NCI-H510A treated with DMSO at 0.1 percent for 48 hours (cell line): ENCODE data around the gene LCE1E.

Experiments used
- DNase-seq: peaks from one replicate; lab custom pipeline; 2025; lab: John Stamatoyannopoulos, UW

Gene LCE1E

DNA sequence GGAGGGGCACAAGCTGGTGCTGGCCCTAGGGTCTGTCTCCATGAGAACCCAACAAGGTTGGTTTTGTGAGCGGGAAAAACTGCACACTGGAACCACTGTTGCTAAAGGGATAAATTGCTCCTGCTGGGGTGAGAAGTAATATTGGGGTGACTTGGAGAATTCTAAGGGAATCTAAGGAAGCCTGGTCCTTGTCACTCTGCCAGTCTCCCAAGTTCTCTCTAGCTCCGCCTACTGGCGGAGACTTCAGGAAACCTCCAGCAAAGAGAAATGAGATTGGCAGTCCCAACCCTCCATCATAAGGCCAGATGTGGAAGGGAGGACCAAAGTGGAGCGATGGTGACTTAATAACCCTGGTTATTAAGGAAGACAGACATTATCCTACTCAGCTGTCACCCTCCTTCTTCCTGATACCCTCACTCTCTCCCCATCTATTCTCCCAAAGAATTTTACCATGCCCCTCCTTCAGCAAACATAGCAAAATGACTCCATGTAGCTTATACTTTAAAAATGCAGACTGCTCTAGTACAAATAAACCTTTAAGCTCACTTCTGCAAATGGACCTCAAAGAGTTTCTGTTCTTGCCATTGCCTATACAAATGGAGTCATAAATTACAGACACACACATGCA lies 8.4 kb upstream of the LCE1E start:
- DNase-seq, result peak; percentile 1

DNA sequence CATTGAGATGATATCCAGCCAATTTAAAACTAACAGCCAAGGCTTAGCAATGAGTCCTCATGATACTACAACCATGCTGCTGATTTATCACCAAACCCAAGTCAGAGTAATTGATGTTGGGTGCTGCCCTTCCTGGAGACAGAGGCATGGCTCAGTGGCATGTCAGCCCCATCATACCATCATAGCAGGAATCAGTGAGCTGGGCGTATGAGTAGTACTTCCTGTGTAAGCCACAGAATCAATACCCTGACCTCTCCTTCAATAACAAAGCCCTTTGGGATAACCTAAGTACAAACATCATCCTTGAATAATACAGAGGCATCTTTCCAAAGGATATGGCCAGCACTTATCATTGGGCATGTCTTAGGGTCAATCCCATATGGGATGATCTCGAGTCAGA lies 3.0 kb upstream of the LCE1E start:
- no peak for DNase-seq

DNA sequence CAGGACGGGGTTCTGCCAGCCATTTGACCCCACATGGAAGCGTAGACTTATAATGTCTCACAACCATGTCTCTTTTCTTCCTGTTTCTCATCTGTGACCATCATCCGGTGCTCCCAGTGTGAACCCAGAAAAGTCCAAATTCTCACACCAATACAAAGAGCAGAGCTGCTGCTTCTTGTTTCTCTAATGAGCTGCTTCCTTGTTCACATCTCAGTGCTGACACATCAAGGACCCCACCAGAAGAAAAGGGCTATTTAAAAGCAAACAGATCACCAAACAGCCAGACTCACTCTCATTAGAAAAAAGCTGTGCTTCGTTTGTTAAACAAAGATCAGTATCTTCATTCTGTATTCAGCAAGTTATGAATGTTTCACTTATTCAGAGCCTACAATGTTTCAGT lies 9.6 kb downstream of the LCE1E start:
- no peak for DNase-seq

DNA sequence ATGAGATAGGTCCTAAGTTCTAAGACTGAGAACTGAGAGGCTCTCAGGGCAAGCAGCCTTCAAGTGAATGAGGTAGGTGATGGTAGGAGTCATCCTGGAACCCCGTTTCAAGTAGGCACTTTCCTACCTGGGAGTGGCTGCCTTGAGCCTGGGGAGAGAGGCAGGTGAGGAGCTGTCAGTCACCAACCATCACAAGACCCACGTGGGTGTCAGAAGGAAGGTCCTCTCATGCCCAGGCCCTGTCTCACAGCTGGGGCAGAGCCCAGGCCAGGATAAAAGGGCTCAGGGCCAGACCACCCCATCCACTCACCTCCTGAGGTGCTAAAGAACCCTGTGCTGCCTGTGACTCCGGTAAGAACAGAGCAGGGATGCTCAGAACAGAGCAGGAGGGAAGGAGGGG lies 10.4 kb downstream of the LCE1E start, which contains the start of gene LCE1D:
Gene LCE1D (plus strand): TSS at position 301 of the 400 bp plus-strand sequence. CDS start 1,074 bp downstream, outside the sequence.
- no peak for DNase-seq

DNA sequence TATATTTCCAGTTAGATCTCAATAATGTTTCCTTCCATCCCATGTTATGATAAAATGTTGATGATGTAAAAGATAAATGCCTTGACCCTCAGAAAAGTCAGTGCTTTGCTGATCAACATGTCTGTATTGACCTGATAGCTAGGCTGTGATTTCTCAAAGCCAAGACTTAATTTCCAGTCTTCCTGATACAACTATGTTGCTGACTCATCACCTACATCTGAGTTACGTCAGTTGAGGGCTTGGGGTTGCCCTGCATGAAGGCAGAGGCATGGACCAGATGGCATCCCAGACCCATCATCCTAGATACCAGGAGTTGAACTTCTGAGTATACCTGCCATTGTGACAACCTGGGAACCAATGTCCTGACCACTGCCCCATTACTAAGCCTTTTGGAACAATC lies 15.3 kb downstream of the LCE1E start:
- no peak for DNase-seq

DNA sequence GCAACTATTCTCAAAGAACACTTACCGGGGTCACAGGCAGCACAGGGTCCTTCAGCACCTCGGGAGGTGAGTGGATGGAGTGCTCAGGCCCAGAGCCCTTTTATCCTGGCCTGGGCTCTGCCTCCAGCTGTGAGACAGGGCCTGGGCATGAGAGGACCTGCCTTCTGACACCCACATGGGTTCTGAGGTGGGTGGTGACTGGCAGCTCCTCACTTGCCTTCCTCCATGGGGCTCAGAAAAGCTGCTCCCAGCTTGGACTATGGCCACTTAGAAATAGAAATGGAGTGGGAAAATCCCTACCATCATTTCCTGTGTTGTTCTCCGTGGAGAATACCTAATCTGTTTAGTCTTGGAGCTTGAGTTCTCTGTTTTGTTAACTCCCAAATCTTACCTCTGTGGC lies 20.5 kb downstream of the LCE1E start, which contains the start of gene LCE1C:
Gene LCE1C (minus strand): TSS at position 76 of the 400 bp plus-strand sequence. CDS start 1,173 bp downstream, outside the sequence.
- DNase-seq, result no peak

DNA sequence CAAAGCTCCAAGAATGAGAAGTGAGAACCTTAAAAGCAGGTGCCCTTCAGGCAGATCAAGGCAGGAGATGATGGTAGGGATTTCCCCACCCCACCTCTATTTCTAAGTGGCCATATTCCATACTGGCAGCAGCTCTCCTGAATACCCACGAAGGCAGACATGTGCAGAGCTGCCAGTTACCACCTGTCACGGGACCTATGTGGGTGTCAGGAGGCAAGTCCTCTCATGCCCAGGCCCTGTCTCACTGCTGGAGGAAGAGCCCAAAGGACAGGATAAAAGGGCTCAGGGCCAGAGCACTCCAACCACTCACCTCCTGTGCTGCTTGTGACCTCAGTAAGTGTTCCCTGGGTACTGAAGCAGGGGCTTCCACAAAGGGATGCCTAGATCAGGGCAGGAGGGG lies 25.0 kb downstream of the LCE1E start:
- DNase-seq, result no peak

DNA sequence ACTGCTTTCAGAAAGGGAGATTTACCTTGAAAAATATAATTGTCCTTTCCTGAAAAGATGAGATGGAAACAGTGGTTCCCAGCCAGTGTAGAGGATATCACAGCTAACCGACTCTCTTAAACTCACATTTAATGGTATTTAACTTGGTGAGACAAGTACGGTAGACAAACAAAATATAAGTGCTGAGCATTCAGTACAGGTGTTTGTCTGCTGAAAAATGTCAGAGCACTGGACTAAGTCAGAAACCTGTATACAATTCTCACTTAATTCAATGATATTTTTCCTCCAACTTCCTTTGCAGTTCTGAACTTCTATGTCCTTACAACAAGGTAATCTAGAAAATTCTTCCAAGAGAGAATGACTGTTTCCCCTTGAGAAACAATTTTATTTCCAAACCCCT lies 25.6 kb downstream of the LCE1E start, which contains the start of gene LCE1B:
Gene LCE1B (plus strand): TSS at position 301 of the 400 bp plus-strand sequence. CDS start 476 bp downstream, outside the sequence.
- DNase-seq, result no peak

DNA sequence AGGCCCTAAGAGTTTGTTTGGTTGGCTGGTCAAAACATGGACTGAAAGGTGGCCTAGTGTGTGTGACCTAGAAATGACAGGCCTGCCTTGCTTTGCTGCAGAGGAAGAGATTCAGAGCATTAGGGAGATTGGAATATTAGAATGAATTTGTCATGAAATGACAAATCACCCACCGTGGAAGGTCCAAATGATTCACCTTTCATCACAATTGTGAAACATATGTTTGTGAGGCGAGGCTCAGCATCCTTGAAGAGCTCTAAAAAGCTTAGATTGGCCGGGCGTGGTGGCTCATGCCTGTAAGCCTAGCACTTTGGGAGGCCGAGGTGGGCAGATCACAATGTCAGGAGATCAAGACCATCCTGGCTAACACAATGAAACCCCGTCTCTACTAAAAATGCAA lies 31.3 kb downstream of the LCE1E start:
- no peak for DNase-seq

DNA sequence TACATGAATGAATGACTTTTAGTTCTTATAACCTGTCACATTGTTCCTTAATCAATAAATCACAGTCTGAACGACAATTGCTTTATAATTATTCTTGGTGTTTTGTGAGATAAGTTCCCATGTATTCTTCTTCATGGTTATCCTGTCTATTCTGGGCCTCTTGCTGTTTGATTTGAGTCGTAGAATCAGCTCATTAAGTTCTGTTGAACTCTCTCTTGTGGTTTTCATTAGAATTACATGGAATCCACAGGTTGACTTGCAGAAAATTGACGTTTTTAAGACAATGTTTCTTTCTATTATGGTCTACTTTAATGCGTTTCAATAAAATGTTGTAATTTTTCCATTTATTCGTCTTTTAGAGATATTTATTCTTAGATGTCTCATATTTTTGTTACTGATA lies 37.2 kb downstream of the LCE1E start:
- no peak for DNase-seq

DNA sequence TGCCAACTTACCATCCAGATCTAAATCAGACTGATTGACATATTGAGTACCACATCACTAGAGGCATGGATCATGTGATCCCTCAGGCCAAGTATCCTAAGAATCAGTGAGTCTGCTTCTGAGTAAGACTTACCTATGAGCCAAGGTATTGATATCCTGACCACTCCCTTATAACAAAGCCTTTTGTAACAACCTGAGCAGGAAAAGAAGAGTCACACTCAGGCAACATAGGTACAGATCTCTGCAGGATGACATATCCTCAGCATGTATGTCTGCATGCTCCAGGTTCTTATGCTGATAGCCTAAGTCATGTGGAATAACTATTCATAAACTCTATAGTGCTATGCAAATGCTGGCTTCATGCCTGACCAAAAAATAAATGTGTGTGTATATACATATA lies 38.9 kb downstream of the LCE1E start:
- no peak for DNase-seq

DNA sequence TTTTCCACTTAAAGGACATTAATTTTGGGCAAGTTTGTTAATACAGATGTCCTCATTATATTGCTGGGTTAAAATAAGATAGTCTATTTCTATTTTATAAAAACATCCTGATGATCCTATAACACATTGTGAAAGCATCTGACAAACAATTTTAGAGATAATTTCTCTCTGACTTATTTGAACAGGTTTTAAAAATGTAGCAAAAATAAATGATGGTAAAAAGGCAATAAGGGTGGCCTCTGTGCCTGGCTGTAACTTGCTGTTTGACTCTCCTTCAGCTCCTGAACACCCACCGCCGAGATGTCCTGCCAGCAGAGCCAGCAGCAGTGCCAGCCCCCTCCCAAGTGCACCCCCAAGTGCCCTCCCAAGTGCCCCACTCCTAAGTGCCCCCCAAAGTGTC lies 41.1 kb downstream of the LCE1E start, which contains the start of gene LCE1A:
Gene LCE1A (plus strand): TSS at position 301 of the 400 bp plus-strand sequence. CDS start 0 bp downstream, at position 301.
- no peak for DNase-seq

DNA sequence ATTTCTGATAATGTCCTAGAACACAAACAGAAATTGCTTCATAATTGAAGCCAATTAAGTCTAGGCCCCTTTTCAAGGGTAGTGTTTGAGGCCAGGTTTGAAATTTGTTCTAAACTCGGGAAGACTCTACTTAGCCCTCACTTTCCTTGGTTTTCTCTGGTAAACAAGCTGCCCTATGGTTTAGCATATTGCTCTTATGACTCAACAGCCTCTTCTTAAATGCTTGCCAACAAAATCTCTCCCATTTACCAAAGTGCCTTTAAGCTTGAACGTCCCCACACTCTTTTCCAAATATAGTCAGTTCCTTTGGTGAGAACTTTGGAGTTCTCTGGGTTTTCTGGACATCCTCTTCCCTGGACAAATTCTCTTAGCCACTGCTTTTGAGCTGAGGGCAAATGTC lies 50.8 kb downstream of the LCE1E start:
- DNase-seq, result no peak
